GM08714 (cell line): ENCODE results near the gene NECTIN3.

Source experiments
- H3K4me3 ChIP-seq: fragments of 200-500 bp; sonication (Bioruptor generic); 2 replicates; pipeline ENCODE4 v1.5.1; 2014; ENCODE audit warnings: mild to moderate bottlenecking, low read length, inconsistent platforms
- ZNF274 ChIP-seq: IDR thresholded peaks from 2 replicates; pipeline ENCODE4 v1.6.1; 2012; ENCODE audit warnings: mild to moderate bottlenecking, low read depth, low read length

The NECTIN3 gene

DNA sequence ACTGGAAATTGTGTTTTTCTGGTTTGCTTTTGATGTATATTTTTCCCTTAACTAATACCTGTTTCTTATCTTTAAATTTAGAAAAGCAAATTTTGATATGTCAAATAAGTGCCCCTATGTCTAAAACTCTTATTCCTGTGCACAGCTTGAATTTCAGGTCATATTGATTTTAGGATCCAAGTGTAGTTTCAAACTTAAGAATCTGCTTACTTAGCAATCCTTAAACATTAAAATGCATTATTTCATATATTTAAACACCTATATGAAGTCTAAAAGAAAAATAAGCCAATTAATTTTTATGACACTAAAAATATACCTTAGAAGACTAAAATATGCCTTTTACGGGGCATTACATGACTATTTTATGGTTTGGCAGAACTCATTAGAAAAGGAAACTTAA lies 59.2 kb downstream of the NECTIN3 start:
- TF ChIP-seq ZNF274, result no peak

DNA sequence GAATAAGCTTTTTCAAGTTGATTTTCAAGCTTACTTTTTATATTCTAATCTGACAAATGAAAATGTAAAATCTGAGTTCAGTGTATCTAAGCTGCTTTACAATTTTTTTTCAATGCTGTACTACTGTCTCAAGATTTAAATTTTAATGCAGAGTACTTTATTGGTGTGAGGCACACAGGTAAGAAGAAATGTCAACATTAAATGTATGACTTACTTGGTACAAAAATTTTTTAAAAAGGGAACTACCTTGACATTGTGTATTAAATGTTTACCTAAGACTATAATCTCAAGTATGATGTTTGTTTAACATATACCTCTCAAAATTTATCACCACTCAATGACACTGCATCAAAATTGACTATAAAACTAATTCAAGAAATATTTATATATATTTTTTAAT lies 62.7 kb downstream of the NECTIN3 start:
- TF ChIP-seq ZNF274, result no peak
- no peak overlapping the region for H3K4me3 ChIP-seq

More for the DNA sequence above, 59.2 kb downstream of the NECTIN3 start:
- no peak overlapping the region for H3K4me3 ChIP-seq

DNA sequence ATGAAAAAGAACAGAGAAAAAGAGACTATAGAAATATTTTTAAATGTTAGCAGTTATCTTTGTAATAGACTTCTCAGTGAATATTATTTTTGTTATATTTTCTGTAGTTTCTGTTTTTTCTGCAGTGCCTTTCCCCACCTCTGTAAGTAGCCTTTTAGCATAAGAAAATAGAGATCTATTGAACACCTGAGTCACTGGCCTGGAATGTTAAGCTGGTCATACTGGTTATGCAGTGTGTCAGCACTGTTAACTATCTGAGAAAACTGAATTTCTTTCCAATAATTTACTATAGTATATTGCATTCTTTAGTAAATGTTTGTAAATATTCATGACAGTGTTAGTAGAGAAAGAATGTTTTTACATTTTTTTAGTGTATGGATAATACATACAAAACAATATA lies 79.8 kb downstream of the NECTIN3 start:
- H3K4me3 ChIP-seq, result no peak overlapping the region

DNA sequence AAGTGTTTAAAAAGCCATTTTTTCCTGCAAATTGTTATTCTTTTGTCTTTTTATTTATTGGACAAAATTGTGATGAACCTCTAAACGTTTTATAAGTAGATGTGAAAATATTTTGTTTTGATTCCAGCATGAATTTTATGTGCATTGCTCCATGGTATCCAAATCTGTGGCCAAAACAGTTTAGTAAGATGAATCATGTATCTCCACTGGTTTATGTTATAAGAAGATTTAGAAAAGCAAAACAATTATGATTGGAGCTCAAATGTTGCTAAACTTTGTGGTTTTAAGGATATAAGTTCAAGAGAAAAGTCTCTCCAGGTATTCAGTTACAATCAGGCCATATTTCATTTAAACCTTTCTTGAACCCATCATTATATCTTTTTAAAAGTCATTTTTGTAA lies 80.9 kb downstream of the NECTIN3 start:
- no peak for TF ChIP-seq ZNF274
- H3K4me3 ChIP-seq, result no peak overlapping the region

More for the DNA sequence above, 79.8 kb downstream of the NECTIN3 start:
- TF ChIP-seq ZNF274, result no peak

DNA sequence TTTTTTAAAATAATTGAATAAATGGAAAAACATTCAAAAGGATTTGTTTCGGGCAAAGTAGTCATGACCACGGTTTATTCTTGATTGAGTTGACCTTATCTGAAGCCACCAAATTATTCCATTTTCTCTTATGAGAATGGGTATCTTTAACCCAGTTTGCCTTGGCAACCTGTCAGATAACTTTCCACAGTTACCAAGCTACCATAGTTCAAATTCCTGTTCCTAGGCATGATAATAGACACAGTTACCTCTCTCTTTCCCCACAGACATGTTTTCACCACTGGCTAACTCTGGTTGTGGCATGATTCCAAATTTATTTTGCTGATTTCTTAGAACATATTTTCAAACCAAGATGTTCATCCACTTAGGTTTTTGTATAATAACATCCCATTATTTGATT lies 84.9 kb downstream of the NECTIN3 start:
- no peak for TF ChIP-seq ZNF274
- H3K4me3 ChIP-seq, result no peak overlapping the region

DNA sequence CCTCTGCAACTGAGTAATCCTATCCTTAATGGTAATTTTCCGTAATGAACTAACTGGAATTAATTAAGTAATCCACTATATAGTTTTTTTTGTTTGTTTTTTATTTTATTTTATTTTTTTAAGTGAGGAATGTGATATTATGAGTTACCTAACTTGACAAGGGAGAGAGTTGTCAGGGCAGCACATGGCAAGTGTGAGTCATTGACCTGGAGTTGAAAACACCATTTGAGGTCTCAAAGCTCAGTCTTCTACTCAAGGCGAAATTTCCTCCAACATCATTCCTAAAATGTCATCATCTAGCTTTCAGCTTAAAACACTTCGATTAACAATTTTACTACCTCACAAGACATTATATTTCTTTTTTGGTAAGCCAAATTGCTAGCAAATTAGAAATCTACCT lies 87.8 kb downstream of the NECTIN3 start:
- no peak overlapping the region for H3K4me3 ChIP-seq
- no peak for TF ChIP-seq ZNF274

DNA sequence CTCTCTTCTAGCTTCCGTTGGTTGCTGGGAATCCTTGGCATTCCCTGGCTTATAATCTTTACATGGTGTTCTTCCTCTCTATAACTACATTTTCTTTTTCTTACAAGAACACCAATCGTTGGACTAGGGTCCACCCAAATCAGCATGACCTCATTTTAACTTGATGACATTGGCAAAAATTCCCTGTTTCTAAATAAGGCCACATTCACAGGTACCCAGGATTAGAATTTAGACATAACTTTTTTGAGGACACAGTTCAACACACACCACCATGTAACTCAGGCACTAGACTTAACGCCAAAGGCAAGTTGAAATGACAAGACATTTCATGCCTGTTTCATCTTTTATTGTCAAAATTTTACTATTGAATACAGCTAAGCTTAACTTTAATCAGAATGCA lies 93.0 kb downstream of the NECTIN3 start:
- TF ChIP-seq ZNF274, result no peak
- H3K4me3 ChIP-seq, result no peak overlapping the region

DNA sequence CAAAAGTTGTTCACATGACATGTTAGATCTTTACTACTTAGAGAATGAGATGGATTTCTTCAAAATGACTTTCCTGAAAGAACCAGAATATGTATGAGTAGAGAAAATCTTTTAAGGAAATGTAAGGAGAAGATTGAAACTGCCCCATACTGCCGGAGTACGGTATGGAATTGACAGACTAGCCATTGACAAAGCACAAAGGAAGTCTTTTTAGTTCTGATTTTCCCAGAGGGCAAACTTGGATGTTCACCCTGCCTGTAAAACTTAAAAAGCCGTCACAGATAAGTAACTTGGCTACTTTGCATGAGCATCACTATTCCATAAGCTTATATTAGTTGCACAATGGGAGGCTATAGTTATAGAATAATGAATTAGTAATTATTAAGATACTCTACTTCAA lies 93.8 kb downstream of the NECTIN3 start:
- no peak overlapping the region for H3K4me3 ChIP-seq
- no peak for TF ChIP-seq ZNF274

DNA sequence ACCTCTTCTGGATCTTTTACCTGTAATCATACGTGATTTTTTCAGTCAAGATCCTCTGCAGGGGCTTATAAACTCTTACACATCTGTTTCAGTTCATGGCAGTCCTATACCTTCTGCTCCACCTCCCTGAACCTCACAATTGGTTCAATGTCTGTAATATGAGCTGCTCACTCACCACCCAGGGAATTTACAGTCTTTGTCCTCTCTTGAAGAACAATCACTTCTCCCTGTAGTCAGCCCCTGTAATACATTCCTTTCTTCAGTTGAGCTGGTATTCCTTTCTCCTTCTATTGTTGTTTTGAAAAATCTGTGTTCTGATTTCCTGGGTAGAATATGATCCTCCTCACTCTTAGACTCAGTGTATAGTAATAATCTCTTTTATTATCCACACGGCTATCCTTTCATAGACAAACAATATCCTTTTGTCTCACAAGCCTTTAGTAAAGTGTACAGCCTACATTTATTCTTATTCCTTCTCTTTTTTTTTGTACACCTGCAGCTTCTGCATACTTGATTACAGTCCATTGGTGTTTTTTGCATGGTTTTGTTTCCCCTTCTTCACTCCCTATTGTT lies 101.8 kb downstream of the NECTIN3 start:
- no peak for TF ChIP-seq ZNF274
- H3K4me3 ChIP-seq, result no peak overlapping the region

DNA sequence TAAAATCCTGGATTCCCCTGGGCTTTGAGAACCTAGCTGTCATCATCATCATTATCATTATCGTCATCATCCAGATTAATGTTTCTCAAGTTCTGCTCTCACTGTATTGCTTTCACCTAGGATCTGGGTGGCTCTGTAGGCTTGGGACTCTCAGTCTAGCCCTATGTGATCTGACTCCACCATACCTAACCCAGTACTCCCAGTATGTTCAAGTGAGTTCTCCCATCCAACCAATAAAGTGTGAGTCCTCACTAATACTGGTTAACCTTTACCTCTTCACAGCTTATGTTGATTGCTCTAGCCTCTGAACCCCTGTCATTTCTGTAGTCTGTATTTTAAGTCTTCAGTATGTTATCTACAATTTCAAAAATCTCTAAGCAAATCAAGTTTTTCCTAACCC lies 102.3 kb downstream of the NECTIN3 start:
- no peak for TF ChIP-seq ZNF274
- no peak overlapping the region for H3K4me3 ChIP-seq

DNA sequence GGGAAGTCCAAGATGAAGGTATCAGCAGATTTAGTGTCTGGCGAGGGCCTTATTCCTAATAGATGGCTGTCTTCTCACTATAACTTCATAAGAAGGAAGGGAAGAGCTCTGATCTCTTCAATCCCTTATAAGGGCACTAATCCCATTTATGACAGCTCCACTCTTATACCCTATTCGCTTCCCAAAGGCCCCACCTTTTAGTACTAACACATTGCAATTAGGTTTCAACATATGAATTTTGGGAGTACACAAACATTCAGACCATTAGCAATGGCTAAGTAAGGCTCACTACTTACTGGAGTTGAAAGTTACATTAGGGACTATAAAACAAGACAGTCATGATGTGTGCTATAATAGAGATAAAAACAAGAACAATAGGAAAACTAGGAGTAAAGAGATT lies 118.9 kb downstream of the NECTIN3 start:
- no peak for TF ChIP-seq ZNF274

DNA sequence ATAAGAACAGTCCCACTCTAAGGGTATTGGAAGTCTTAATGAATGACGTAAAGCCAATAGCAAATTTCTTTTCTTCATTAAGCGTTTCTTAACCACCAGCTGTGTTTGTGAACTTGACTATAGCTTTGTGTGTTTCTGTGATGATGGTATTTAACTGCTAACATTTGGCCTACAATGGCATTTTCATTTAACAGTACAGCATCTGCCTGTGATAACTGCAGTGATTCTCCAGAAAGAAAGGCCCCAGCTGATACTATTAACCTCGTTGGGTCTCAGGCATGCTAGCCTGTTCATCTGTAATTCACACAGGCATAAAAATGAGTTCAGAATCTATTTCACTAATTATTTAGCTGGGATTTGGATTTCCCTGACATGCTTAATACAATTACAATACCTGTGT lies 121.9 kb downstream of the NECTIN3 start:
- TF ChIP-seq ZNF274, result no peak
- H3K4me3 ChIP-seq, result no peak overlapping the region

More for the DNA sequence above, 118.9 kb downstream of the NECTIN3 start:
- no peak overlapping the region for H3K4me3 ChIP-seq

DNA sequence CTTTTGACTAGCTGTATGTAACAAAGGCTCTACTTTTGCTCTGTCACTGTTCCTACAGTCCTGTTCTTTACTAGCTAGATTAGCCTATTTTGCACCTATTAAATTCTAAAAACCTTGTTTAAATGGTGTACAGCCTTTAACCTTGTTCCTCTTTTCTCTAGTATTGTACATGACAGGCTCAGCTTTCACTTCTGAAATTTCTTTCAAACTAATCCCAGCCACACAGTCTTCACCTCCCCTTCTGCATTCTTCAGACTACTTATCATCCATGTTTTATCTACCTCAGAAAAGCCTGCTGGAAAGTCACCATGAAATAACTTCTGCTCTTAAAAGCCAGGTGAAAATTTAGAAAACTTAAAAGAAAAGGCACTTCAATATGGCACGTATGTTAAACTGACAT lies 122.4 kb downstream of the NECTIN3 start:
- H3K4me3 ChIP-seq, result no peak overlapping the region
- no peak for TF ChIP-seq ZNF274

DNA sequence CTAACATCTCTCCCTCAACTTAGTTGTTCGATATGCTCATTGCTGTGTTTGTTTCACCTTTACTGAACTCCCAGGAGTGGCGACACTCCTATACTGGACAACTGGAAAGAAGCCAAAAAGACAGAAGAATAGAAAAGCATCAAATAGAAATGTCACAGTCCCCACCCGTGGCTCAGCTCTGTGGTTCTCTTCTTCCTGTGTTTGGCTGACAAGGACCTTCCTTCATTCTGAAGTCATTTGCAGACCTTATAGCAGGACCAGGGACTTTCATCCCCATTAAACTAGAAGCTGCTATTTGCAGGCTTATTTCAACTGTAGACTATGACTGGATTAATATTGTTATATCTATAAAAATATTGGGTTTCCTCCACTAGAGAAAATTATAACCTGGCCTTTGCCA lies 125.9 kb downstream of the NECTIN3 start:
- no peak for TF ChIP-seq ZNF274
- H3K4me3 ChIP-seq, result no peak overlapping the region

DNA sequence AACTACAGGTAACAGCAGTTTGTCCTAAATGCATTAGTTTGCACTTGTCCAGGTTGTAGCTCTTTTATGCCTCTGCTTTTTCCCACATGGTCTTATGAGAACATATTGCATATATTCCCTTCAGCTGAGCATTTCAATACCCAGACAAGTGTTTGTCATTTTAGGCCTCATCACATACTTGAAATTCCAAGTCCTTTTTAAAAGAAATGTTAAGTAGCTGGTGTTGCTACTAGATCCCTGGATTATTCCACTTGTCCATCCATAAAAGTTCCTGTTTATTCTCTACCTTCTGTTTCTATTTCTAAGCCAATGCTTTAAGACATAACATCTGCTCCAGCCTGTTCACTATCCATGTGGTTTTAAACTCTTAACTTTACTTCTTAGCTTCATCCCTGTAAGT lies 128.4 kb downstream of the NECTIN3 start:
- TF ChIP-seq ZNF274, result no peak
- no peak overlapping the region for H3K4me3 ChIP-seq

DNA sequence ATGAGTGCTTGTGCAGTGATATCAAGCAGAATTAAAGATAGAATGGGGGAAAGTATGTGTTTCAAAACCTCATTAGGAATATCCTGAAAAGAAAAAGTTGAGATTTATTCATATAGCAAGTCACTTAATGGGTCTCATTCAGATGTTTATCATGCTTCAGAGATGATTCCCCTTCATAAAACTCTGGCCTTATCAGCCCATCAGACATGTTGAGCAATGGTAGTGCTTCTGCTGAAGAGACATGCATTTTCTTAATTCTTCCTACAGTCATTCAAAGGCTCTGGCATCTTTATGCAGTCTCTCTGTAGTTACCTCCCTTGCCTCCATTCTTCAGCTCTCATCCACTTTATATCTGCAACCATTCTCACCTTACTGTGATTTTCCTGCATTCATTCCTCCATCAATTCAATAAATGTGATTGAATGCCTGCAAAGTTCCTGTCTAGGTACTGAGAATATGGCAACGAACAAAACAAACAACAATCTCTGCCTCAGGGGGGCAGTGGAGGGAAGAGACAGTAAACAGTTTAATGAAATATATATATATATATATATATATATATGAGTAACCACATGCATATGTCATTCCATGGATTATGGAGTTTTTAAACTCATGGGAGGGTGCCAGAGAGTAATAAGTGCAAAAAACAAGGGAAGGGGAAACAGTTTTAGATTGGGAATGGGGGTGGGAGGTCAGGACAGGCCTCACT lies 138.5 kb downstream of the NECTIN3 start:
- no peak overlapping the region for H3K4me3 ChIP-seq
- TF ChIP-seq ZNF274, result no peak
